Hepatocyte (in vitro differentiated cells): ENCODE results near the gene OLIG2.

Source experiments
- EZH2 ChIP-seq: fragments of 200-600 bp; sonication (generic); IDR thresholded peaks from 2 replicates; pipeline ENCODE4 v1.6.1; 2016; ENCODE audit warnings: antibody characterized with exemption, mild to moderate bottlenecking, borderline replicate concordance
- EZH2phosphoT487 ChIP-seq: fragments of 200-600 bp; sonication (generic); IDR thresholded peaks from one replicate; pipeline ENCODE4 v1.6.1; 2018; ENCODE audit warnings: antibody characterized with exemption, mild to moderate bottlenecking, low read depth, moderate library complexity; ENCODE audit not compliant: unreplicated experiment, severe bottlenecking
- TF ChIP-seq, protein P1 (sequence below): fragments of 200-600 bp; sonication (generic); IDR thresholded peaks from 2 replicates; pipeline ENCODE4 v1.5.1; 2016; ENCODE audit warnings: antibody characterized with exemption, mild to moderate bottlenecking; ENCODE audit not compliant: poor library complexity

DNA sequence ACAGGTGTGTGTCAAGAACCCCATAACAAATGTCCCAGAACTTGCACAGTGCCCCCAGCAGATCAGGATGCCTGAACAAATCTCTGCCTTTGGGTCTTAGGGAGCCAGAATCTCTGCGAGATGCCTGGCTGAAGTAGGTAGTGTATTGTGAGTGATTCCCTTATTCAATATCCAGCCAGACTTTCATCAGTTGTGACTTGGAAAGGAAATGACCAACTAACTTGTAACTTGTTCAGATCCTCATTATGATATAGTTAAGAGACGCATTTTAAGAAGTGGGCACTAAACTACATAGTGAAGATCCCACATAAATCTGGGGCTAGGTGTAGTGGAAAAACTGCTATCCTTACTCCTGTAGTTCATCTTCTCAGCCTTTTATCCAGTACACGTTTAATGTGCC lies 11.8 kb downstream of the OLIG2 start:
- TF ChIP-seq EZH2 = no peak
- TF ChIP-seq, protein P1, sequence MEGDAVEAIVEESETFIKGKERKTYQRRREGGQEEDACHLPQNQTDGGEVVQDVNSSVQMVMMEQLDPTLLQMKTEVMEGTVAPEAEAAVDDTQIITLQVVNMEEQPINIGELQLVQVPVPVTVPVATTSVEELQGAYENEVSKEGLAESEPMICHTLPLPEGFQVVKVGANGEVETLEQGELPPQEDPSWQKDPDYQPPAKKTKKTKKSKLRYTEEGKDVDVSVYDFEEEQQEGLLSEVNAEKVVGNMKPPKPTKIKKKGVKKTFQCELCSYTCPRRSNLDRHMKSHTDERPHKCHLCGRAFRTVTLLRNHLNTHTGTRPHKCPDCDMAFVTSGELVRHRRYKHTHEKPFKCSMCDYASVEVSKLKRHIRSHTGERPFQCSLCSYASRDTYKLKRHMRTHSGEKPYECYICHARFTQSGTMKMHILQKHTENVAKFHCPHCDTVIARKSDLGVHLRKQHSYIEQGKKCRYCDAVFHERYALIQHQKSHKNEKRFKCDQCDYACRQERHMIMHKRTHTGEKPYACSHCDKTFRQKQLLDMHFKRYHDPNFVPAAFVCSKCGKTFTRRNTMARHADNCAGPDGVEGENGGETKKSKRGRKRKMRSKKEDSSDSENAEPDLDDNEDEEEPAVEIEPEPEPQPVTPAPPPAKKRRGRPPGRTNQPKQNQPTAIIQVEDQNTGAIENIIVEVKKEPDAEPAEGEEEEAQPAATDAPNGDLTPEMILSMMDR = no peak
- TF ChIP-seq EZH2phosphoT487 = no peak
